Anterior cingulate cortex (tissue), 58 donors: ENCODE results near the gene PTPN13.

Experiments
- DNase-seq, 58 donors: peaks; one replicate each; lab custom pipeline; 2025; lab: John Stamatoyannopoulos, UW

PTPN13 gene

DNA sequence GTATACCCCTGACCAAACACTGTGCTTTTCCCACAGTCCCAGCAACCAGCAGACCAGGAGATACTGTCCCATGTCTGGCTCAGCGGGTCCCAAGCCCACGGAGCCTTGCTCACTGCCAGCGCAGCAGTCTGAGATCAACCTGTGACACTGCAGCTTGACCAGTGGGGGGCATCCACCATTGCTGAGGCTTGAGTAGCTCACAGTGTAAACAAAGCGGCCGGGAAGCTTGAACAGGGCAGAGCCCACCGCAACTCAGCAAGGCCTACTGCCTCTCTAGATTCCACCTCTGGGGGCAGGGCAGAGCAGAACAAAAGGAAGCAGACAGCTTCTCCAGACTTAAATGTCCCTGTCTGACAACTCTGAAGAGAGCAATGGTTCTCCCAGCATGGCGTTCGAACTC, 197.0 kb downstream of the PTPN13 start:
- DNase-seq, result no peak

DNA sequence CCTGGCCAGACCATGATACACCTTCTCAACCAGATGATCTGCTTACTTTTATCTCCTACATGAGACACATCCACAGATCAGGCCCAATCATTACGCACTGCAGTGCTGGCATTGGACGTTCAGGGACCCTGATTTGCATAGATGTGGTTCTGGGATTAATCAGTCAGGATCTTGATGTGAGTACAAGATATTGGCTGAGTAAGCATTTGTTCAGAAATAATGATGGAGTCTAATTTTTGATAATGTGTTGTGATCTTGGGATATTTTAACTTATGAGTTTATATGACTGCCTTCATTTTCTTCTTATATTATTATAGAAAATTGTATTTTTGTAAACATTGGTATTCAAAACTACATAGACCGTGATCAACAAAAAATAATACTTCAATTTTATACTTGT, 215.7 kb downstream of the PTPN13 start:
- DNase-seq, result no peak

DNA sequence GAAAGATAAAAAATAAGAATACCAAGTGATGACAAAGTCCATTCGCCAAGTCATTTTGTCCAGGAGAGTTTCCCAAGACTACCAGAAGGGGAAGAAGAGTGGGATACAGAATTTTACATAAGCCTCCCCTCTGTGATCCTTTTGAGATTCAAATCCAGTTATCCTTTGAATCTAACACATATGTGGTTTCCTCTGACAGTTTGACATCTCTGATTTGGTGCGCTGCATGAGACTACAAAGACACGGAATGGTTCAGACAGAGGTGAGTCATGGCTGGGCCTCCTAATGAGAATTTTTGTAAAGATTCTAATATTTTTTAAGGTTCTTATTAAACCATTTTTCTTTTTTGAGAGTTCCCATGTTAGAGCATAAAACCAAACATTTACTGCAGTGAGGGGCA, 216.7 kb downstream of the PTPN13 start:
- no peak for DNase-seq

DNA sequence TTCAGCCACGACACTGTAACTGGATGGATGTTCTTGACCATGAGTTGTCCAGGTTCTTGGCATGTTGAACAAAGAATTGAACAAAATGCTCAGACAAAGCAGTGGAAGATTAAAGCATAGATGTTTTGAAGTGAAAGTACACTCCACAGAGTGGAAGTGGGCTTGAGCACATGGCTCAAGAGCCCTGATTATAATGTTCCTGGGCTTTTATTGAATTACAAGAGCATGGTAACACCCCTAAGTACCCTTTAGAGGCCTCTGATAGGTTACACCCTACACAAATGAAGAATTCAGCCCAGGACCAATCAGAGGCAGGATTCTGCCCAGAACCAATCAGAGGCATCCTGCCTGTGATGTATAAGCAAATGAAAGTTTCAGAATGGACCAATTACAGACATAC, 221.5 kb downstream of the PTPN13 start:
- no peak for DNase-seq

DNA sequence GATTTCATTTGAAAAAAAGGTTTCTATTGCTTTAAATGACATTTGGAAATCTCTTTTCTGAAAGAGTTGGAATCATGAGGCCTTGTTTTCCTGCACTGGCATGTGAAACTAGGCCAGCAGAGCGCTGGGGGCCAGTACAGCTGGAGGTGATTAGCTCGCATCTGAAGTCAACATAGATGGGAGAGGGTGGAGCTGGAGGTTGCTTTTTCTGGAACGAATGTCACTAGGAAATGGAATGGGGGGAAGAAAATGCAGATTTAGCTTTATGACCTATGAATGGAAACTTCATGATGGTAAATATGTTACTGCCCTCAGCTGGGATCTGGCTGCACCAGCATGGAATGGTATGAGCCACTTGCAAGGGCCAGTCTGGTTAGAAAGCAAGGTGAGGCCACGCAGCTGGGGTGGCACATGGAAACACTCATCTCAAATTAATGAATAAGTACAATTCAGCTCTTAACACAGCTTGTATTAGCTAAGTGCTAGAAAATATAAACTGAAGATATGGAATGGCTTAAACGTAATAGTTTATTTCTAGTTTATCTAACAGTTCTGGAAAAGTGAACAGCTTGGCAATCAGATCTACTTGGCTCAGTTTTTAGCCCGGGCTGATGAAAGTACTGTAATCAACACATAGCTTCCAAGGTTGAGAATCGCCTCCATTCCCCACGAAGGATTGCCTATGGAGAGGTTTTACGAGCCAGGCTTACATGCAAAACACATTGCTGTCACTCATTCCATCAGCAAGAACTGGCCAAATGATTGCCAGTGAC, 222.6 kb downstream of the PTPN13 start:
- DNase-seq, result peak in 12 of 58 donors; percentile 1 to 22 (median 6)

DNA sequence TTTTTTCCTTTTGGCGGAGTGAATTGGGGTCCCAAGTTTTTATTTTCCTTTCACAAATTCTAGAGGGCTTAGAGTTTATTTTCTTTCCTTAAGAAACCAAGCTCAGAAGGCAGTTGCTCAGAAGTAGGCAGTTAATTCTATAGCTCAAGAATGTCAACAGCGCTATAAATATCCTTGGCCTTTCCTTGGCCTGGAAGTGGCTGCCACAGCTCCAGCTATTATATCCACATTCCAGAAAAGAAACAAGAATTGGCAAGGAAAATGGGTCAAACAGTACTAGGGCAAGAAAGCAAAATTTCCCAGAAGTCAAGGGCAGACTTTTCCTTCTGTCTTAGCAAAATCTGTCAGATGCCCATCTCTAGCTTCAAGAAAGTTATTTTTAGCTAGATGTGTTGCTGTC, 224.1 kb downstream of the PTPN13 start:
- no peak for DNase-seq

DNA sequence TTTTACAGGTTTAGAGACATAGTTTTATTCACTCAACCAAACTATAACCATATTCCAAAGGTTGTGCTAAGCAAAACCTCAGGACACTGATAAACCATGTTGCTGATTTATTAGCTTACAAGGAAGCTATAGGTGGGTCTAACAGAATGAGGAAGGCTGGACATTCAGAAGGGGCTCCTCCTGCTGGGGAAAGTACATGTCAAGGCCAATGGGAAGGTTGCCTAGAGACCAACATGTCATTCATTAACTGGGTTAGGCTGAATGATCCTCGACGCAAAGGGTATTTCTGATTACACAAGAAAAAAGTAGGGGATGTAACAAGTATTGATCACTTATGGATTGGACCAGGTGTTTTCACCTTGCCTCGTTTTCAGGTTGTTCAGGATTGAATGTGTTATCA, 224.7 kb downstream of the PTPN13 start:
- no peak for DNase-seq

DNA sequence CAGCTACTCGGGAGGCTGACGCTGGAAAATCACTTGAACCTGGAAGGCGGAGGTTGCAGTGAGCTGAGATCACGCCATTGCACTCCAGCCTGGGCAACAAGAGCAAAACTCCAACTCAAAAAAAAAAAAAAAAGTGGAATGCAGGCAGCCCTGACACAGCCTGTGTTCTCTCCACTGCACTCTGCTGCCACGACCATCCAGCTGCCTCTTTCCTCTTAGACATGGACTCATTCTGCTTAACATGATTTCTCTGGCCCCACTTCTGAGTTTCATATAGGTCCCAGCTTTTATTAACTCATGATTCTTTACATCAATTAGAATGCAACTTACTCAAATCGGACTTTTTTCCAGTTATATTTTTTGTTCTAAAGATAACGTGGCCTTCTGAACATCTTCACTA, 225.4 kb downstream of the PTPN13 start:
- DNase-seq, result no peak

DNA sequence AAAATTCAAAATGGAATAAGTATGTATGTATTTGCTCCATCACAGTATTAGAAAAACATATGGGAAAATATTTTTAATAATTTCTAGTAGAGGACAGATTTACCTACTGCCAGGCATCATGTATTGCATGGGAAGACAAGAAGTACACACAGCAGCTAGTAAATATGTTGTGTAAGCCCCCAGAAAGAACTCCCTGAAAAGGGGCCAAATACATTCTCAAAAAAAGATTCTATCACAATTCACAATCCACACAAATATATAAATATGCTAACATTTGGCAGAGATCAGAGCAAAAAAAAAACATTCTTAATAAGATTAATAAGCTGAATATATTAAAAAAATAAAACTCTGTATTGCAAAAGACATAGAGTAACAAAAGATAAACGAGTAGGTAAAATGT, 227.0 kb downstream of the PTPN13 start:
- DNase-seq, result no peak

DNA sequence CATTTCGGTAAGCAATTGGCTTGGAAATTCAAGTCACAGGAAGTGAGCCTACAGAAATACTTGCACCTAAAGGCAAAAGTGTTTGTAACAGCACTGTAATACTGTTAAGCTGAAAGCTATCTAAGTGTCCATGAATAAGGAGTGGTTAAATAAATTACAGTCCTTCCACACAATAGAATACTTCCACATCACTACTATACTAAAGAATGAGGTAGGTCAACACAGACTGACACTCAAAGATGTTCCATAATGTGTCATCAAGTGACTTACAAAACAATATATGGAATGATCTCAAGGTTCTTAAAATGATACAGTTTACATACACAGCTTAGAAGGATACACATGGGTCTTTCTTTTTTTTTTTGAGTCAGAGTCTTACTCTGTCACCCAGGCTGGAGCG, 228.0 kb downstream of the PTPN13 start:
- DNase-seq, result no peak

DNA sequence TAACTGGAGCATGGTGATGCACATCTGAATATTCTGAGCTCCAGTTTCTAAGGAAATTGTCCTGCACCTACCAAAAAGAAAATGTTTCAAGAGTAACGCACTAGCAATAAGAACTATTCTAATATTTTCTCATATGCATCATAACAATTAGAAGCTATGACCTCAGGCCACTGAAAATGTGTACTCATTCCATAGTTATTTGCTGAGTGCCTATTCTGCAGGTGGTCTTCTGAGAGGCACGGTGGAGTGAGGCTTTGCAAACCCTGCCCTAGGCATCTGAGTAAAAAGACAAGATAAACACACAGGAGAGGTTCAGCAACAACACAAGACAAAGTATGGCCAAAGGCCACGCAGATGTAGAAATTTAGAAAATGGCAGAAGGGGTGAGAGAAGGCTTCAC, 231.4 kb downstream of the PTPN13 start:
- DNase-seq, result no peak

DNA sequence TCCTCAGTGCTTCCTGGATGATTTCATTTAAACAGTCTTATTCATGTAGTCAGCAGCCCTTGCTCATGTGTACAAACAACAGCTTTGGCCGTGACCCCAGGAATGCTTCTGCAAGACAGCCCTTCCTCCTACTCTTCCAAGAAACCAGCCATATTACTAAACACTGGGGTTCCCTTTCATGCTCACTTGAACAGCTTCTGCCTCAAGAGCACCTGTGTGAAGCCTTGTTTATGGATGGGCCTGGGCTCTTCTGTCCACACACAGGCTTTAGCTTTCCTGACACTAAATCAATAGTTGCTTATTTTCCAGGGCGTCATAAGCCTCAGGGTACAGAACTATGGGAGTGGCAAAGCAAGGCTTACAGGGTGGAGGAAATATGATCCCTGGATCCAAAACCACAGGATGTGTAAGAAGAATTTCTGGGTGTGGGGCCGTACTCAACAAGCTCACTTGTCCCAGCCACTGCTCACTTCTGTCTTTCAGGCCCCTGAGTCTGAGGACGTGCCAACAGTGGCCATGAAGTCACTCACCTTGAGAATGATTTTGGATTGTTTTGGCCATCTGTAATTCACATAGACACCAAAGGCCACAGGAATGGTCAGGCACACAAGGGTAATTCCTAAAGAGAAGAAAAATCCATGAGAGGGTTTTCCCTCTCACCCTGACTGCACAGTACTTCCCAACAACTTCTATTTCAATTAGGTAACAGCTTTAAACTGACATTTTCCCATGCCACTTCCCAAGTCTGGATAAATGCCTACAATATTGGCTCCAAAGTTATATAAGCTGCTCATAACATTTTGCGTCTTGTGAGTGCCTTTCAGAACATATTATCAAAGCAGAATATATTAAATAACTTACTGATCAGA, 237.4 kb downstream of the PTPN13 start:
- DNase-seq, result no peak

DNA sequence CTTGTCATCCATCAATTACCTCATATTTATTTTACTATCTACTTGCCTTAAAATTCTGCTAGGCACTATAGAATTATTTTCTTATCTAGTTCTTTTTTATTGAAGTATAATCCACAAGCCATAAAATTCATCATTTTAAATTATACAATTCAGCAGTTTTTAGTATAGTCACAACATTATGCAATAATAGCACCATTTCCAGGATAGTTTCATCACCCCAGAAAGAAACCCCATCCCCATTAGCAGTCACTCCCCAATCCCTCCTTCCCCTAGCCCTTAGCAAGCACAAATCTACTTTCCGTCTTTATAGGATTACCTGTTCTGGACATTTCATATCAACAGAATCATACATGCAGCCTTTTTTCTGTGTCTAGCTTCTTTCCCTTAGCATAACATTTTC, 239.5 kb downstream of the PTPN13 start:
- DNase-seq, result no peak

DNA sequence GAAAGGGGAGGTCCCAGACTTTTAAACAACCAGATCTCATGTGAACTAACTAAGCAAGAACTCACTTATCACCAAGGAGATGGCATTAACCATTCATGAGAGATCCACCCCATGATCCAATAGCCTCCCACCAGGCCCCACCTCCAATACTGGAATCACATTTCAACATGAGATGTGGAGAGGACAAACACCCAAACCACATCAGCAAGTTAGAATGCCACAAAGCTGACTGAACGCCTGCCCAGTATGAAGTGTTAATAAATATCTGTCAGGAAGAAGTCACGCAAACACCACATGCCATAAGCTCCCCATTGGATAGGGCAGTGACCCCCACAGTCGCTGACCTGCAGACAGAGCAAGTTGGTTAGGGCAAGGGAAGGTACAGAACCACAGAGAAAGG, 240.8 kb downstream of the PTPN13 start:
- no peak for DNase-seq

DNA sequence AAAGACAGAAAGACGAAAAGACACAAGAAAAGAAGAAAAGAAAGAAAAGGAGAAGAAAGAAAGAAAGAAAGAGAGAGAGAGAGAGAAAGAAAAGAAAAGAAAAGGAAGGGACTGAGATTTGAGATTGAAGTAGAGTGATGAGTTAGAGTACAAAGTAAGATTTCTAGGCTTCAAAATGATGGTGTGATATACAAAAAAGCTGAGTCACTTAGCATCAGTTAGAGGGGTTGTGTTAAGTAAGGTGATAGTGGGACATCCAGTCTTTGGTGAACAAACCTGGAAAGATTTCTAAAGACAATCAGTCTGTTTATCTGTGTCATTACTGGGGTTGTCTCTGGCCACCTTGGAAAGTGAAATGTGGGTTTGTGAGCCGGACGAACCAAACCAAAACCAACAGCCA, 241.6 kb downstream of the PTPN13 start:
- DNase-seq, result no peak

DNA sequence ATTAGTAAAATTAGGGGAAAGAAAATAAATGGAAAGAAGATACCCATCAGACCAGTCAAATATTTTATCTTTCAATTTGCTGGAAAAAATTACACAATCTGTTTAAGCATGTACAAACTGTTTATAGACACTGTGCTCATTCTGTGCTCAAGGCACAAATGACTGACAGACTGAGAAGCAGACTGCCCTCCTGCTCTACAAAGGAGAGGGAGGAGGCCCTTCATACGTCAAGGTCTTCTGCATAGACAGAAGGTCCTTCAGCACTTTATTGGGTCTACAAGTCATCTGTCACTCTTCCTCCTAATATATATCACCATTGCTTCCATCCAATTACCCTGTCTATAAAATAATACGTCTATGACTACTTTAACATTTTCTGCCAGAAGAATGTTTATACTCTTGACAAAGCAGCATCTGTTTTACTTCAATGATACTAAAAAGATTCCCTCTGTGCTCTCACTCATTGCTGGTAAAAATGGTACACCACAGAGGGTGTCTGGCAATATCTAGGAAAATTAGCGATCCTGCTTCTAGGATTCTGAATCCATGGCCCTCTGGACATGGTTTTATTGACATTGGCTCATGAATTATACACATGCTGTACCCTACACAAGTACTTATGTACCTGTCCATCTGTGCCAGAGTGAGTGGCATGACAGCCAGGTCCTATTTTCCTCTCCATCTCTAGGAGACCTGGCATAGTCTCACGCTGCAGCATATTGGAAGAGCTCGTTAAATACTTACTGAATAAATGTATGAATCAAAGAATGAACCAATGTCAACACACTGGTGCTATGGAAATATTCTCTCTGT, 243.8 kb downstream of the PTPN13 start:
- peak in 2 of 58 donors; percentile 4 to 8 for DNase-seq

DNA sequence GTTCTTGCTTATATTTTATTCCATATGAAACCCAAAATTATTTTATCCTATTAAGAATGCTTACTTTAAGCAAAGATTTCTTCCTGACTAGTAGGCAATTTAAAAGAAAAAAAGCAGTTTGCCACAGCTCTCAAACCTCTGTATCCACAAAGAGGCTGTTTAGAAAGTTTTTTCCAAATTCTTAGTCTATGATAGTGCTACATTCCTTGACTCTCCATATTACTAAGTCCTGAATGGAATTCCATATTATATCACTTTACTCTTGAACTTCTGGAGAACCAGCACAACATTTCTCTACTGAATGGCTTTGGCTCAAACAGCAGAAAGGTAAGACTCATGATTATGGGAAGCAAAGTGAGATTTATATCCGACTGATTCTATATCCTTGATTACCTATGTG, 246.7 kb downstream of the PTPN13 start:
- DNase-seq, result no peak

DNA sequence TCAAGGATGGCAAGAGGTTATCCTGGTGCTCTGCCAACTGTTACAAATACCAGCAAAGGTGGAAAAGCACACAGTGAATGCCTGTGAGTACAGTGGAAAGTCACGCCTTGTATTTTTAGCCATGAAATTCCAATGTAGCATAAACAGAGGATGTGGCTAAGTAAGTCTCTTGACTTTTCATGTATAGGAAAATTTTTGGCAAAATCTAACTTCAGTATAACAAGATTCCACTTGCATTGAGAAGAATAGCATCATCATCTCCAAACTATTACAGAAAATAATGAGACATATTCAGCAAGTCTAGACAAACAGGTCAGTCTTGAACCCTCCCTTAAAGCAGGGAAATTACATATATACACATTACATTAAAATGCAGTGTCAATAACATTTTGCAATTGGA, 247.2 kb downstream of the PTPN13 start:
- DNase-seq, result no peak

DNA sequence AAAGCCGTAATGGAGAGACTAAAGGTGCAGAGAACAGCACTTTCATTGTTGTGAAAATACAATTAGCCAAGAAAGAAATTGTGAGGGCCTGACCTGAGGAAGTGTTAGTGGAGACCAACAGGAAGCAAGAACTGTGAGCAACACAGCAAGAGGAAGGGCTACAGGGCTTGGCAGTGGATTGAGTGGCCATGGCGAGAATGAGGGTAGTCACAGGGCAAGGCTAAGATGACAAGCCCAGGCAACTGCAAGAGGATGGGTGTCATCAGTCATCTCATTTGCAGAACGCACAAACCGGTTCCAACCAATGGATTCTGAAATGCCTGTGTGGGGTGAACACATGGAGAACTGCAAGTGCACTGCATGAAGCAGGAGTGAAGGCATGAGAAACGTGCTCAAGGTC, 251.5 kb downstream of the PTPN13 start:
- no peak for DNase-seq

DNA sequence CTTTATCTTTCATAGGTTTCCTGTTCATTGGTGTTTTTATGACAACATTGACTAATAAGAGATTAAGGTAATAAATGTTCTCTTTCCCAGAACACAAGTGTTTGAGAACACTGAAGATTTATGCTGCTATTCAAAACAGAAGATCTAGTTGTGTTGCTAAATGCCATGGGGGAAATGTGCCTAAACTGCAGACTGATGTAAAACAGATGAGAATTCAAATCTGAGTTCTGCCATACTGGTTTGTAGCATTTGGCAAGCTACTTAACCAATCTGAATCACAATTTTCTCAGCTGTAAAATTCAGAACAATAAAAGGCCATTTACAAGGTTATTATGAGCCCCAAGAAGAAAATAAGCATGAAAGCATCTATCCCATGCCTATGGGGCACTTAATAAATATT, 252.8 kb downstream of the PTPN13 start:
- no peak for DNase-seq

DNA sequence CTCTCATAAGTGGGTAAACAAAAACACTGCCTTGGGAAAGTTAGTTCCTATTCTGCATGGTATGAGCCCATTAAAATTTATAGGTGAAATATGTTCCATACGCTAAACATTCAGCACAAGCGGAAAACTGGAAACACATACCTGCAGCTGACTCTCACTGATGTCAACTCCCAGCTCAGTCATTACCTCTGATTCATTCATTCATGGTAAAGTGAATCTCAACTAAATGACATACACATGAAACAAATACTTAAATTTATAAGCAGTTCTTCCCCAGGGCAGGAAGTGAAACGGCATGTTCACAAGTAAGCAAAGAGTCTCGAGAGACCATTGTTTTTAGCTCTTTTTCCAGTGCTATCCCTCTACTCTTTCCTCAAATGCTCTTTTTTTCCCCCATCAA, 253.5 kb downstream of the PTPN13 start:
- DNase-seq, result no peak
